GM12878 (cell line): ENCODE data around the gene VSX1. TPM values are rescaled to one million over a fixed set of nuclear protein-coding genes. Genes with fewer than 3 reads are reported as not detected.

Experiments used
- ATAC-seq: fragments of 200-7000 bp; cut with Tn5 transposase; 3 replicates; pipeline ENCODE4 v1.9.1; 2020; ENCODE audit warnings: mild to moderate bottlenecking, moderate library complexity
- BruUV-seq: library from RNA; stranded (reverse); fragments of 400-500 nt; replicated peaks from 2 replicates; lab custom pipeline; 2021; lab: Mats Ljungman, UMichigan
- CTCF ChIA-PET: fragments of 300-600 bp; sonication (Branson Sonifier 250); formaldehyde crosslinking; extraction: SDS; loops from one replicate; lab custom pipeline; 2021; ENCODE audit warnings: inconsistent platforms; lab: Yijun Ruan, JAX
- POLR2A ChIA-PET: fragments of 350-600 bp; formaldehyde crosslinking; extraction: SDS; loops from one replicate; lab custom pipeline; 2021; ENCODE audit warnings: inconsistent platforms; lab: Charles Lee
- RAD21 ChIA-PET: fragments of 300-600 bp; sonication (Branson Sonifier 250); formaldehyde crosslinking; loops from one replicate; lab custom pipeline; 2023; ENCODE audit warnings: antibody characterized with exemption; ENCODE audit not compliant: unreplicated experiment; lab: Charles Lee
- SMC1A ChIA-PET: fragments of 300-600 bp; sonication (Branson Sonifier 250); formaldehyde crosslinking; loops from one replicate; lab custom pipeline; 2023; ENCODE audit not compliant: unreplicated experiment, uncharacterized antibody; lab: Charles Lee
- DNase-seq: peaks from one replicate; pipeline ENCODE4 v3.0.0-alpha.2; 2011; ENCODE audit warnings: low read depth, low spot score
- FAIRE-seq: peaks from 3 replicates; lab custom pipeline; 2011; peaks lifted over from hg19 to GRCh38; lab: Jason Lieb, UNC
- H2AFZ ChIP-seq: 2 replicates; pipeline ENCODE4 v1.6.0; 2011; ENCODE audit warnings: low read depth, low read length, control low read depth; ENCODE audit not compliant: control insufficient read depth
- H3K27ac ChIP-seq: 2 replicates; pipeline ENCODE4 v1.5.1; 2011; ENCODE audit warnings: control low read depth; ENCODE audit not compliant: control insufficient read depth, insufficient read depth
- H3K27me3 ChIP-seq, 2 experiments: replicated peaks in 1 of 2; 2 replicates each; pipeline versions ENCODE4 v1.6.0 to v1.6.1; 2011; ENCODE audit warnings: low read length in 1 of 2; ENCODE audit not compliant: control insufficient read depth in 2 of 2, insufficient read depth in 2 of 2
- H3K36me3 ChIP-seq, 2 experiments: 2 replicates each; pipeline ENCODE4 v1.5.1; 2011; ENCODE audit warnings: low read length in 1 of 2; ENCODE audit not compliant: control insufficient read depth in 2 of 2, insufficient read depth in 2 of 2
- H3K4me1 ChIP-seq: 2 replicates; pipeline ENCODE4 v1.6.1; 2011; ENCODE audit warnings: mild to moderate bottlenecking, low read length, moderate library complexity, mixed read lengths; ENCODE audit not compliant: control insufficient read depth, insufficient read depth
- H3K4me2 ChIP-seq: 2 replicates; pipeline ENCODE4 v1.6.0; 2011; ENCODE audit warnings: control low read depth; ENCODE audit not compliant: control insufficient read depth, insufficient read depth
- H3K4me3 ChIP-seq: fragments of 200-600 bp; sonication (generic); 2 replicates; pipeline ENCODE4 v1.5.1; 2016
- H3K79me2 ChIP-seq: 2 replicates; pipeline ENCODE4 v1.6.0; 2011; ENCODE audit warnings: low read length; ENCODE audit not compliant: control insufficient read depth, insufficient read depth
- H3K9ac ChIP-seq: 2 replicates; pipeline ENCODE4 v1.8.0; 2011; ENCODE audit warnings: low read length, control low read depth, mixed read lengths; ENCODE audit not compliant: control insufficient read depth, insufficient read depth
- H3K9me3 ChIP-seq: replicated peaks from 3 replicates; pipeline ENCODE4 v1.5.1; 2011; ENCODE audit warnings: mild to moderate bottlenecking, low read length; ENCODE audit not compliant: control insufficient read depth, insufficient read depth
- H4K20me1 ChIP-seq: 2 replicates; pipeline ENCODE4 v1.6.0; 2011; ENCODE audit not compliant: control insufficient read depth, insufficient read depth
- EGR1 ChIP-seq, 2 experiments: IDR thresholded peaks; 1 replicate in 1 of 2; 2 replicates in 1 of 2; pipeline ENCODE4 v1.6.1; 2011 to 2012; ENCODE audit warnings: low read depth in 2 of 2, low read length in 2 of 2, borderline replicate concordance in 1 of 2, mild to moderate bottlenecking in 1 of 2, moderate library complexity in 1 of 2
- LARP7 ChIP-seq: fragments of 450-650 bp; IDR thresholded peaks from 2 replicates; pipeline ENCODE4 v1.6.1; 2017; ENCODE audit warnings: mild to moderate bottlenecking
- TARDBP ChIP-seq: IDR thresholded peaks from 2 replicates; pipeline ENCODE4 v1.6.1; 2016; ENCODE audit warnings: borderline replicate concordance
- WGBS: methylation state at CpG from one replicate; pipeline ENCODE4 v1.1.6; 2016; ENCODE audit warnings: low lambda C conversion rate; ENCODE audit not compliant: insufficient replicate concordance, insufficient coverage; ENCODE audit errors: missing lambda C conversion rate; 5-methylcytosine and 5-hydroxymethylcytosine counted together
- in situ Hi-C: fragments of 300-500 bp; cut with MboI; formaldehyde crosslinking; loops from 9 replicates; pipeline ENCODE4 v1.14.3; 2018; ENCODE audit warnings: mixed read lengths
- intact Hi-C: fragments of 100-400 bp; cut with micrococcal nuclease; formaldehyde crosslinking; loops from one replicate; pipeline ENCODE4 v1.14.2; 2022; ENCODE audit not compliant: unreplicated experiment
- polyA plus RNA-seq, 11 experiments: library from polyadenylated mRNA; depleted of rRNA in 4 of 11; unstranded in 6 of 11; stranded (reverse) in 5 of 11; fragments of >200 nt; fragmentation: Nextera tagmentation in 4 of 11; fragmentation: Illumina TruSeq in 1 of 11; extraction: Ambion mirVana in 4 of 11; extraction: Trizol in 1 of 11; gene quantifications; 1 replicate in 1 of 11; 2 replicates in 10 of 11; pipeline versions ENCODE4 v1.2.1 to v1.2.3, GENCODE V29; 2011 to 2016; ENCODE audit warnings: inconsistent platforms in 2 of 11, missing spikeins in 2 of 11, low read depth in 1 of 11
- total RNA-seq, 4 experiments: library from RNA; depleted of rRNA in 3 of 4; stranded (reverse); fragments of >200 nt in 3 of 4; fragmentation: Illumina TruSeq in 1 of 4; extraction: Trizol in 1 of 4; gene quantifications; 2 replicates each; pipeline versions ENCODE4 v1.2.1 to v1.2.3, GENCODE V29; 2013 to 2021
- TF ChIP-seq, protein P1 (sequence below): IDR thresholded peaks from 2 replicates; pipeline ENCODE4 v1.6.1; 2012; ENCODE audit warnings: low read length, inconsistent platforms
- TF ChIP-seq, protein P2 (sequence below): fragments of 450-650 bp; formaldehyde crosslinking; IDR thresholded peaks from 2 replicates; pipeline ENCODE4 v1.4.0; 2020; ENCODE audit warnings: mild to moderate bottlenecking, moderate library complexity

VSX1 gene
- total and polyA plus RNA-seq, 10 of the 15 experiments (the other 5 are each of a cell fraction or from before 2014, with no cell fraction given), result 0.05 TPM; not detected in 9

DNA sequence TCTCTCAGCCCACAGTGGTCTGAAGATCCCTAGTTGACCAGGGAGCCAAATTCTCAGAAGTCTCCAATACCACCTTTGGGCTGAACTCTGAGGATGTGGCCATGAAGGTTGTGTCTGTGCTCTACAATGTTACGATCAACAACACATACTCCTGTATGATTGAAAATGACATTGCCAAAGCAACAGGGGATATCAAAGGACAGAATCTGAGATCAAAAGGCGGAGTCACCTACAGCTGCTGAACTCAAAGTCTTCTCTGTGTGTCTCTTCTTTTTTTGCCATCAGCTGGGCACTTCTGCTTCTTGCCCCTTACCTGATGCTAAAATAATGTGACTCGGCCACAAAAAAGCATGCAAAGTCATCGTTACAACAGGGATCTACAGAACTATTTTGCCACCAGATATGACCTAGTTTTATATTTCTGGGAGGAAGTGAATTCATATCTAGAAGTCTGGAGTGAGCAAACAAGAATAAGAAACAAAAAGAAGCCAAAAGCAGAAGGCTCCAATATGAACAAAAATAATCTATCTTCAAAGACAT lies 17.7 kb upstream of the VSX1 start:
- ChIA-PET CTCF (no interaction called here), SMC1A (interaction anchor here (2.9 kb wide), 1 partner anchor 9 kb away, joined by 7 read pairs; no protein-coding TSS in a partner anchor), RAD21 (no interaction called here), POLR2A (no interaction called here)
- Histone ChIP-seq H3K36me3 (no peaks in the 10 kb centered on the region), H3K9me3 (no peaks in the 10 kb centered on the region; the same call in 2 of the 3 replicates), H4K20me1 (no peaks in the 10 kb centered on the region), H3K4me3 (no peak overlapping the region), H2AFZ (no peak overlapping the region), H3K9ac (no peak overlapping the region), H3K4me2 (no peak overlapping the region), H3K79me2 (no peaks in the 10 kb centered on the region), H3K27ac (no peak overlapping the region), H3K4me1 (no peaks in the 10 kb centered on the region), H3K27me3 (no peaks in the 10 kb centered on the region)
- no peak for TF ChIP-seq EGR1 (IDR thresholded peaks at IDR 0.05; ENCODE audit: borderline replicate concordance in 1 of 2, low read depth in 2 of 2, low read length in 2 of 2)
- TF ChIP-seq, protein P1, sequence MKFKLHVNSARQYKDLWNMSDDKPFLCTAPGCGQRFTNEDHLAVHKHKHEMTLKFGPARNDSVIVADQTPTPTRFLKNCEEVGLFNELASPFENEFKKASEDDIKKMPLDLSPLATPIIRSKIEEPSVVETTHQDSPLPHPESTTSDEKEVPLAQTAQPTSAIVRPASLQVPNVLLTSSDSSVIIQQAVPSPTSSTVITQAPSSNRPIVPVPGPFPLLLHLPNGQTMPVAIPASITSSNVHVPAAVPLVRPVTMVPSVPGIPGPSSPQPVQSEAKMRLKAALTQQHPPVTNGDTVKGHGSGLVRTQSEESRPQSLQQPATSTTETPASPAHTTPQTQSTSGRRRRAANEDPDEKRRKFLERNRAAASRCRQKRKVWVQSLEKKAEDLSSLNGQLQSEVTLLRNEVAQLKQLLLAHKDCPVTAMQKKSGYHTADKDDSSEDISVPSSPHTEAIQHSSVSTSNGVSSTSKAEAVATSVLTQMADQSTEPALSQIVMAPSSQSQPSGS, result no peak
- TF ChIP-seq LARP7, result no peak
- TF ChIP-seq TARDBP, result no peak
- TF ChIP-seq, protein P2, sequence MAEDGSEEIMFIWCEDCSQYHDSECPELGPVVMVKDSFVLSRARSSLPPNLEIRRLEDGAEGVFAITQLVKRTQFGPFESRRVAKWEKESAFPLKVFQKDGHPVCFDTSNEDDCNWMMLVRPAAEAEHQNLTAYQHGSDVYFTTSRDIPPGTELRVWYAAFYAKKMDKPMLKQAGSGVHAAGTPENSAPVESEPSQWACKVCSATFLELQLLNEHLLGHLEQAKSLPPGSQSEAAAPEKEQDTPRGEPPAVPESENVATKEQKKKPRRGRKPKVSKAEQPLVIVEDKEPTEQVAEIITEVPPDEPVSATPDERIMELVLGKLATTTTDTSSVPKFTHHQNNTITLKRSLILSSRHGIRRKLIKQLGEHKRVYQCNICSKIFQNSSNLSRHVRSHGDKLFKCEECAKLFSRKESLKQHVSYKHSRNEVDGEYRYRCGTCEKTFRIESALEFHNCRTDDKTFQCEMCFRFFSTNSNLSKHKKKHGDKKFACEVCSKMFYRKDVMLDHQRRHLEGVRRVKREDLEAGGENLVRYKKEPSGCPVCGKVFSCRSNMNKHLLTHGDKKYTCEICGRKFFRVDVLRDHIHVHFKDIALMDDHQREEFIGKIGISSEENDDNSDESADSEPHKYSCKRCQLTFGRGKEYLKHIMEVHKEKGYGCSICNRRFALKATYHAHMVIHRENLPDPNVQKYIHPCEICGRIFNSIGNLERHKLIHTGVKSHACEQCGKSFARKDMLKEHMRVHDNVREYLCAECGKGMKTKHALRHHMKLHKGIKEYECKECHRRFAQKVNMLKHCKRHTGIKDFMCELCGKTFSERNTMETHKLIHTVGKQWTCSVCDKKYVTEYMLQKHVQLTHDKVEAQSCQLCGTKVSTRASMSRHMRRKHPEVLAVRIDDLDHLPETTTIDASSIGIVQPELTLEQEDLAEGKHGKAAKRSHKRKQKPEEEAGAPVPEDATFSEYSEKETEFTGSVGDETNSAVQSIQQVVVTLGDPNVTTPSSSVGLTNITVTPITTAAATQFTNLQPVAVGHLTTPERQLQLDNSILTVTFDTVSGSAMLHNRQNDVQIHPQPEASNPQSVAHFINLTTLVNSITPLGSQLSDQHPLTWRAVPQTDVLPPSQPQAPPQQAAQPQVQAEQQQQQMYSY (CRISPR knock-in tag), result no peak
- BruUV-seq, result no TSS peak
- WGBS, result 30% methylated on average over 4 of the region's 4 CpGs
- no peak for DNase-seq
- intact Hi-C loops (no loop called here), in situ Hi-C loops (no loop called here)
- no peak for ATAC-seq
- FAIRE-seq, result no peak
